ENCODE measurements around the gene CD3D. TPM values are rescaled to one million over a fixed set of nuclear protein-coding genes. Genes with fewer than 3 reads are reported as not detected.
"Not testable (repeated sequence)": the region's sequence is repeated elsewhere in the genome, so short reads cannot be mapped to it uniquely, and the experiment has no call there.

Gene CD3D
- total and polyA plus RNA-seq, 2 experiments from 2014 or later, result 1.8 to 2.3 TPM

GRCh38 chr11:118310781-118311485, 31.6 kb downstream of the CD3D start:
- DNase-seq (ENCODE audit: low spot score), result peak; percentile 11
- no peaks in the 10 kb centered on the region for H3K36me3 ChIP-seq (replicated peaks; ENCODE audit: insufficient read depth, low read depth)
- H3K79me2 ChIP-seq, result no peaks in the 10 kb centered on the region
- 76% methylated on average over 3 of the region's 3 CpGs for WGBS (ENCODE audit: low lambda C conversion rate, missing lambda C conversion rate)
- no peak overlapping the region for H3K4me2 ChIP-seq
- no peaks in the 10 kb centered on the region for H4K20me1 ChIP-seq (ENCODE audit: insufficient read depth, poor library complexity, severe bottlenecking)
- no peaks in the 10 kb centered on the region for H3K9me2 ChIP-seq (replicated peaks; ENCODE audit: insufficient read depth)
- TF ChIP-seq CTCF (IDR thresholded peaks at IDR 0.05; ENCODE audit: poor library complexity), result no peak
- no peak for TF ChIP-seq EZH2phosphoT487 (IDR thresholded peaks at IDR 0.05; ENCODE audit: low read depth, severe bottlenecking, unreplicated experiment)
- no peak for TF ChIP-seq EZH2 (IDR thresholded peaks at IDR 0.05; ENCODE audit: borderline replicate concordance)
- H3K27ac ChIP-seq, result no peak overlapping the region
- no peak overlapping the region for H2AFZ ChIP-seq
- H3K27me3 ChIP-seq, result no peaks in the 10 kb centered on the region
- peaks cover 14% of the 10 kb centered on the region for H3K4me1 ChIP-seq (ENCODE audit: insufficient read depth)
- H3K9me3 ChIP-seq (ENCODE audit: low read depth), result no peaks in the 10 kb centered on the region
- no peak overlapping the region for H3K4me3 ChIP-seq

- Histone ChIP-seq H3K4me1 (ENCODE audit: insufficient read depth) (peaks cover 9% of the 10 kb centered on the region), H4K20me1 (ENCODE audit: insufficient read depth, poor library complexity, severe bottlenecking) (no peaks in the 10 kb centered on the region), H2AFZ (no peak overlapping the region), H3K9me3 (ENCODE audit: low read depth) (no peaks in the 10 kb centered on the region), H3K27me3 (no peaks in the 10 kb centered on the region), H3K36me3 (replicated peaks; ENCODE audit: insufficient read depth, low read depth) (no peaks in the 10 kb centered on the region), H3K4me3 (no peak overlapping the region), H3K27ac (no peak overlapping the region), H3K79me2 (no peaks in the 10 kb centered on the region), H3K4me2 (no peak overlapping the region), H3K9me2 (replicated peaks; ENCODE audit: insufficient read depth) (no peaks in the 10 kb centered on the region)
- 93% methylated on average over 3 of the region's 3 CpGs for WGBS (ENCODE audit: low lambda C conversion rate, missing lambda C conversion rate)
- no peak for TF ChIP-seq EZH2phosphoT487 (IDR thresholded peaks at IDR 0.05; ENCODE audit: low read depth, severe bottlenecking, unreplicated experiment)
- TF ChIP-seq EZH2 (IDR thresholded peaks at IDR 0.05; ENCODE audit: borderline replicate concordance), result no peak
- TF ChIP-seq CTCF (IDR thresholded peaks at IDR 0.05; ENCODE audit: poor library complexity), result no peak
- no peak for DNase-seq (ENCODE audit: low spot score)
These were observed 32.2 kb downstream of the CD3D start for GRCh38 chr11:118310271-118310670.

GRCh38 chr11:118308995-118309528, 33.4 kb downstream of the CD3D start:
- not testable (repeated sequence) for H4K20me1 ChIP-seq (ENCODE audit: insufficient read depth, poor library complexity, severe bottlenecking); H3K27ac ChIP-seq; H3K79me2 ChIP-seq; H3K4me3 ChIP-seq; H3K36me3 ChIP-seq (replicated peaks; ENCODE audit: insufficient read depth, low read depth); H3K27me3 ChIP-seq; H3K4me2 ChIP-seq; H3K9me3 ChIP-seq (ENCODE audit: low read depth); H3K4me1 ChIP-seq (ENCODE audit: insufficient read depth); H2AFZ ChIP-seq; H3K9me2 ChIP-seq (replicated peaks; ENCODE audit: insufficient read depth); DNase-seq (ENCODE audit: low spot score)
- 91% methylated on average over 5 of the region's 5 CpGs for WGBS (ENCODE audit: low lambda C conversion rate, missing lambda C conversion rate)

GRCh38 chr11:118306556-118306955, 35.9 kb downstream of the CD3D start:
- no peak overlapping the region for H3K27ac ChIP-seq
- TF ChIP-seq EZH2phosphoT487 (IDR thresholded peaks at IDR 0.05; ENCODE audit: low read depth, severe bottlenecking, unreplicated experiment) (no peak), CTCF (IDR thresholded peaks at IDR 0.05; ENCODE audit: poor library complexity) (no peak), EZH2 (IDR thresholded peaks at IDR 0.05; ENCODE audit: borderline replicate concordance) (no peak)
- no peaks in the 10 kb centered on the region for H3K9me3 ChIP-seq (ENCODE audit: low read depth)
- H4K20me1 ChIP-seq (ENCODE audit: insufficient read depth, poor library complexity, severe bottlenecking), result no peaks in the 10 kb centered on the region
- H3K4me1 ChIP-seq (ENCODE audit: insufficient read depth), result no peaks in the 10 kb centered on the region
- no peak for DNase-seq (ENCODE audit: low spot score)
- no peaks in the 10 kb centered on the region for H3K9me2 ChIP-seq (replicated peaks; ENCODE audit: insufficient read depth)
- no peak overlapping the region for H2AFZ ChIP-seq
- 90% methylated on average over 2 of the region's 2 CpGs for WGBS (ENCODE audit: low lambda C conversion rate, missing lambda C conversion rate)
- H3K36me3 ChIP-seq (replicated peaks; ENCODE audit: insufficient read depth, low read depth), result no peaks in the 10 kb centered on the region
- H3K27me3 ChIP-seq, result peaks cover 11% of the 10 kb centered on the region
- H3K79me2 ChIP-seq, result no peaks in the 10 kb centered on the region
- H3K4me3 ChIP-seq, result no peak overlapping the region
- H3K4me2 ChIP-seq, result no peak overlapping the region
